HepG2 (cell line): ENCODE results near the gene PRXL2B. TPM values are rescaled to one million over a fixed set of nuclear protein-coding genes. Genes with fewer than 3 reads are reported as not detected.

Experiments
- ATAC-seq: fragments of 200-7000 bp; cut with Tn5 transposase; 3 replicates; pipeline ENCODE4 v1.9.1; 2020; ENCODE audit warnings: mild to moderate bottlenecking, moderate library complexity
- BruUV-seq: library from RNA; stranded (reverse); fragments of 400-500 nt; replicated peaks from 2 replicates; lab custom pipeline; 2021; lab: Mats Ljungman, UMichigan
- CTCF ChIA-PET: fragments of 300-600 bp; formaldehyde crosslinking; extraction: SDS; loops from one replicate; lab custom pipeline; 2021; ENCODE audit warnings: low total read pairs, inconsistent platforms, low intra/inter-chr PET ratio; lab: Yijun Ruan, JAX
- POLR2A ChIA-PET: fragments of 350-600 bp; sonication (Branson Sonifier 250); formaldehyde crosslinking; loops from one replicate; lab custom pipeline; 2020; ENCODE audit warnings: antibody characterized with exemption, inconsistent platforms; lab: Yijun Ruan, JAX
- DNase-seq: peaks from one replicate; pipeline ENCODE4 v3.0.0-alpha.2; 2015; ENCODE audit warnings: low spot score
- FAIRE-seq: peaks from 3 replicates; lab custom pipeline; 2011; peaks lifted over from hg19 to GRCh38; lab: Jason Lieb, UNC
- H2AFZ ChIP-seq: one replicate; pipeline ENCODE4 v1.6.1; 2011; ENCODE audit warnings: low read length, inconsistent platforms
- H3K27ac ChIP-seq: fragments of 300-600 bp; 3 replicates; pipeline ENCODE4 v1.8.0; 2011; ENCODE audit warnings: mixed run types, mild to moderate bottlenecking, mixed read lengths, low read length, inconsistent platforms; ENCODE audit not compliant: insufficient read depth; ENCODE audit errors: extremely low read length
- H3K27me3 ChIP-seq, 2 experiments: fragments of 200-600 bp in 1 of 2; 2 replicates in 1 of 2; 3 replicates in 1 of 2; pipeline versions ENCODE4 v1.6.0 to v1.8.0; 2011; ENCODE audit warnings: low read length in 2 of 2, mild to moderate bottlenecking in 2 of 2, moderate library complexity in 2 of 2, inconsistent platforms in 1 of 2; ENCODE audit not compliant: insufficient read depth in 2 of 2, control insufficient read depth in 1 of 2
- H3K36me3 ChIP-seq, 2 experiments: fragments of 200-600 bp in 1 of 2; replicated peaks in 1 of 2; 2 replicates in 1 of 2; 3 replicates in 1 of 2; pipeline versions ENCODE4 v1.5.1 to v1.8.0; 2011; ENCODE audit warnings: low read length in 2 of 2, inconsistent platforms in 1 of 2; ENCODE audit not compliant: insufficient read depth in 2 of 2, control insufficient read depth in 1 of 2
- H3K4me1 ChIP-seq: 2 replicates; pipeline ENCODE4 v1.5.1; 2012; ENCODE audit warnings: low read length, inconsistent platforms; ENCODE audit not compliant: insufficient read depth
- H3K4me2 ChIP-seq: 2 replicates; pipeline ENCODE4 v1.6.0; 2011; ENCODE audit warnings: low read depth, low read length, inconsistent platforms
- H3K4me3 ChIP-seq, 3 experiments: fragments of 200-600 bp in 1 of 3; sonication (generic), shearing (Covaris generic) in 1 of 3; replicated peaks in 1 of 3; 2 replicates each; pipeline ENCODE4 v1.5.1; 2011 to 2016; ENCODE audit warnings: low read length in 3 of 3, inconsistent platforms in 2 of 3, low read depth in 2 of 3, mild to moderate bottlenecking in 2 of 3, control low read depth in 1 of 3, mixed read lengths in 1 of 3; ENCODE audit not compliant: insufficient read depth in 1 of 3
- H3K79me2 ChIP-seq: one replicate; pipeline ENCODE4 v1.6.1; 2011; ENCODE audit warnings: low read length, inconsistent platforms; ENCODE audit not compliant: insufficient read depth
- H3K9ac ChIP-seq: 2 replicates; pipeline ENCODE4 v1.6.0; 2011; ENCODE audit warnings: mild to moderate bottlenecking, low read depth, low read length, inconsistent platforms; ENCODE audit not compliant: insufficient read depth
- H3K9me3 ChIP-seq: 2 replicates; pipeline ENCODE4 v1.5.1; 2012; ENCODE audit warnings: mild to moderate bottlenecking, low read length
- H4K20me1 ChIP-seq: 2 replicates; pipeline ENCODE4 v1.6.0; 2011; ENCODE audit warnings: inconsistent platforms, mild to moderate bottlenecking, low read length, moderate library complexity; ENCODE audit not compliant: insufficient read depth
- CBFB ChIP-seq: sonication (generic); formaldehyde crosslinking; IDR thresholded peaks from 2 replicates; pipeline ENCODE4 v1.4.0; 2020; ENCODE audit warnings: missing genetic modification reagents
- FLYWCH1 ChIP-seq: sonication (generic); formaldehyde crosslinking; IDR thresholded peaks from 2 replicates; pipeline ENCODE4 v1.8.1; 2023; ENCODE audit warnings: mild to moderate bottlenecking, missing genetic modification reagents
- FOXK1 ChIP-seq: sonication (generic); formaldehyde crosslinking; IDR thresholded peaks from 2 replicates; pipeline ENCODE4 v1.4.0; 2020; ENCODE audit warnings: low read depth, missing genetic modification reagents, borderline replicate concordance
- HNRNPLL ChIP-seq: fragments of 200-400 bp; formaldehyde crosslinking; IDR thresholded peaks from 2 replicates; pipeline ENCODE4 v1.6.1; 2017; ENCODE audit warnings: mild to moderate bottlenecking, low read depth, low read length; ENCODE audit not compliant: poor library complexity, severe bottlenecking
- KAT8 ChIP-seq: IDR thresholded peaks from 2 replicates; pipeline ENCODE4 v1.6.1; 2016; ENCODE audit warnings: missing genetic modification reagents, missing compliant biosample characterization
- LBX2 ChIP-seq: sonication (generic); formaldehyde crosslinking; IDR thresholded peaks from 2 replicates; pipeline ENCODE4 v1.5.0; 2020; ENCODE audit warnings: missing genetic modification reagents, mild to moderate bottlenecking, borderline replicate concordance
- MTF1 ChIP-seq: sonication (generic); formaldehyde crosslinking; IDR thresholded peaks from 2 replicates; pipeline ENCODE4 v1.5.0; 2020; ENCODE audit warnings: missing genetic modification reagents
- MZF1 ChIP-seq: sonication (generic); formaldehyde crosslinking; IDR thresholded peaks from 2 replicates; pipeline ENCODE4 v1.8.1; 2023; ENCODE audit warnings: mild to moderate bottlenecking, missing genetic modification reagents, borderline replicate concordance
- NFYC ChIP-seq: IDR thresholded peaks from 2 replicates; pipeline ENCODE4 v1.6.1; 2016; ENCODE audit warnings: missing genetic modification reagents, missing compliant biosample characterization
- POLR2AphosphoS5 ChIP-seq: IDR thresholded peaks from 2 replicates; pipeline ENCODE4 v1.6.1; 2012; ENCODE audit warnings: low read depth, low read length
- ZSCAN21 ChIP-seq: sonication (generic); formaldehyde crosslinking; IDR thresholded peaks from 2 replicates; pipeline ENCODE4 v1.8.0; 2022; ENCODE audit warnings: mild to moderate bottlenecking, missing genetic modification reagents, moderate library complexity, borderline replicate concordance
- WGBS: methylation state at CpG from one replicate; pipeline ENCODE4 v1.1.6; 2017; ENCODE audit warnings: low lambda C conversion rate; 5-methylcytosine and 5-hydroxymethylcytosine counted together
- in situ Hi-C: cut with HindIII; loops from 2 replicates; pipeline ENCODE4 v1.10.0; 2017; ENCODE audit warnings: low pct_unique_long_range_greater_than_20kb; ENCODE audit not compliant: extremely low pct_ligation_motif_present
- intact Hi-C: fragments of 100-400 bp; cut with micrococcal nuclease; formaldehyde crosslinking; loops from one replicate; pipeline ENCODE4 v1.10.0; 2022; ENCODE audit not compliant: unreplicated experiment
- polyA plus RNA-seq, 8 experiments: library from polyadenylated mRNA; depleted of rRNA in 3 of 8; stranded (reverse) in 7 of 8; unstranded in 1 of 8; fragments of >200 nt; fragmentation: Illumina TruSeq in 4 of 8; extraction: Trizol in 4 of 8; gene quantifications; 2 replicates each; pipeline versions ENCODE4 v1.2.1 to v1.2.3, GENCODE V29; 2011 to 2016; ENCODE audit warnings: low read depth in 4 of 8, missing spikeins in 1 of 8, mixed read lengths in 1 of 8; ENCODE audit not compliant: insufficient read depth in 1 of 8
- total RNA-seq, 5 experiments: library from RNA; depleted of rRNA; stranded (reverse); fragments of >200 nt; fragmentation: Illumina TruSeq; extraction: Trizol; gene quantifications; 2 replicates each; pipeline ENCODE4 v1.2.3, GENCODE V29; 2016; ENCODE audit warnings: low read depth in 1 of 5
- TF ChIP-seq, protein P1 (sequence below): sonication (generic); formaldehyde crosslinking; IDR thresholded peaks from 2 replicates; pipeline ENCODE4 v1.8.0; 2023; ENCODE audit warnings: mild to moderate bottlenecking, missing genetic modification reagents
- TF ChIP-seq, protein P2 (sequence below): sonication (generic); formaldehyde crosslinking; IDR thresholded peaks from 2 replicates; pipeline ENCODE4 v1.8.0; 2022; ENCODE audit warnings: mild to moderate bottlenecking, missing genetic modification reagents, borderline replicate concordance

Gene PRXL2B
- total and polyA plus RNA-seq, 2 of the 13 experiments (the other 11 are each of a cell fraction or from before 2014, with no cell fraction given): 16.8 to 22.1 TPM

DNA sequence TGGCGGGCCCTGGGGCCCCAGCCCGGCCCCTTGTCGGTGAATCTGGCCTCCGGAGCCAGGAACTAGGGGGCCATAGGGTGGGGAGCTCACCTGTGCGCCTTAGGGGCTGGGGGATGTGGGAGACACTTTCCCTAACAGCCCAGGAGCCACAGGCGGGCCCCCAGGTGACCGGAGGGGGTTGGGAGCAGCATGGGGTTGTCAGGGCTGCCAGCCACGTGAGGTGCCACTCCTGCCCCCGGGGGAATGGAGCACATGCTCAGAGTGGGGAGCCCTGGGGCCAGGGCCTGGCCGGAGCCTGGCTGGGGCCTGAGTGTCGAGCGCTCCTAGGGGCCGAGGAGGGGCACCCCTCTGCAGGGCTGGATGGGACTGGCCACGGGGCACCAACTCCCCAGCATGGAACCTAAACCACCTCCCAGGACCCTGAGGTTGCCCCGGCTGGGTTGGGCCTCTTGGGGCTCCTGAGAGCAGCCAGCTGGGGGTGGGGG lies 19.9 kb downstream of the PRXL2B start:
- Histone ChIP-seq H3K36me3 (no peaks in the 10 kb centered on the region), H4K20me1 (no peaks in the 10 kb centered on the region), H3K79me2 (no peaks in the 10 kb centered on the region), H3K4me2 (no peak overlapping the region), H3K4me1 (no peaks in the 10 kb centered on the region), H3K27ac (no peak overlapping the region), H3K27me3 (peaks cover 13 to 72% of the 10 kb centered on the region in 2 experiments; a peak in 4 of 5 replicates), H3K9ac (no peak overlapping the region)
- intact Hi-C loops: no loop called here
- no TSS peak for BruUV-seq
- FAIRE-seq (no peak), DNase-seq (no peak)
- no CpG with 5 or more reads among the region's 15 CpGs for WGBS
- TF ChIP-seq NFYC (CRISPR knock-in tag): no peak
- TF ChIP-seq, protein P1, sequence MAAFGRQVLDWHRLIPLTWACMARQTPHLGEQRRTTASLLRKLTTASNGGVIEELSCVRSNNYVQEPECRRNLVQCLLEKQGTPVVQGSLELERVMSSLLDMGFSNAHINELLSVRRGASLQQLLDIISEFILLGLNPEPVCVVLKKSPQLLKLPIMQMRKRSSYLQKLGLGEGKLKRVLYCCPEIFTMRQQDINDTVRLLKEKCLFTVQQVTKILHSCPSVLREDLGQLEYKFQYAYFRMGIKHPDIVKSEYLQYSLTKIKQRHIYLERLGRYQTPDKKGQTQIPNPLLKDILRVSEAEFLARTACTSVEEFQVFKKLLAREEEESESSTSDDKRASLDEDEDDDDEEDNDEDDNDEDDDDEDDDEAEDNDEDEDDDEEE: no peak
- TF ChIP-seq KAT8 (CRISPR knock-in tag): no peak
- TF ChIP-seq FLYWCH1: no peak
- TF ChIP-seq FOXK1: no peak
- TF ChIP-seq, all 625 proteins: peak for 0
- ATAC-seq: no peak
- ChIA-PET CTCF (no interaction called here), POLR2A (no interaction called here)
- in situ Hi-C loops: no loop called here
- H3K4me3 ChIP-seq: no peak overlapping the region
- no peak overlapping the region for H2AFZ ChIP-seq
- no peaks in the 10 kb centered on the region for H3K9me3 ChIP-seq

- Histone ChIP-seq H2AFZ (no peak overlapping the region), H3K4me2 (no peak overlapping the region), H3K9me3 (no peaks in the 10 kb centered on the region), H3K9ac (no peak overlapping the region), H4K20me1 (no peaks in the 10 kb centered on the region), H3K79me2 (no peaks in the 10 kb centered on the region), H3K4me1 (no peaks in the 10 kb centered on the region), H3K36me3 (no peaks in the 10 kb centered on the region), H3K4me3 (no peak overlapping the region), H3K27me3 (peaks cover 14 to 73% of the 10 kb centered on the region in 2 experiments; a peak in 4 of 5 replicates), H3K27ac (no peak overlapping the region)
- 24% methylated on average over 24 of the region's 36 CpGs for WGBS
- no peak for ATAC-seq
- intact Hi-C loops: no loop called here
- CTCF ChIA-PET: no interaction called here
- FAIRE-seq: no peak
- BruUV-seq: no TSS peak
- POLR2A ChIA-PET: no interaction called here
- in situ Hi-C loops: no loop called here
- DNase-seq: no peak
- TF ChIP-seq MZF1 (CRISPR knock-in tag): no peak
- TF ChIP-seq HNRNPLL: no peak
- TF ChIP-seq LBX2: no peak
- TF ChIP-seq MTF1: no peak
- TF ChIP-seq POLR2AphosphoS5: no peak
- TF ChIP-seq, protein P2, sequence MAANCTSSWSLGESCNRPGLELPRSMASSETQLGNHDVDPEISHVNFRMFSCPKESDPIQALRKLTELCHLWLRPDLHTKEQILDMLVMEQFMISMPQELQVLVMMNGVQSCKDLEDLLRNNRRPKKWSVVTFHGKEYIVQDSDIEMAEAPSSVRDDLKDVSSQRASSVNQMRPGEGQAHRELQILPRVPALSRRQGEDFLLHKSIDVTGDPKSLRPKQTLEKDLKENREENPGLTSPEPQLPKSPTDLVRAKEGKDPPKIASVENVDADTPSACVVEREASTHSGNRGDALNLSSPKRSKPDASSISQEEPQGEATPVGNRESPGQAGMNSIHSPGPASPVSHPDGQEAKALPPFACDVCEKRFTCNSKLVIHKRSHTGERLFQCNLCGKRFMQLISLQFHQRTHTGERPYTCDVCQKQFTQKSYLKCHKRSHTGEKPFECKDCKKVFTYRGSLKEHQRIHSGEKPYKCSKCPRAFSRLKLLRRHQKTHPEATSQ: no peak
- TF ChIP-seq CBFB: no peak
- TF ChIP-seq ZSCAN21 (CRISPR knock-in tag): no peak
Observed at GRCh38 chr1:2606881-2607621, 20.5 kb downstream of the PRXL2B start.
